Esophagus mucosa (tissue), 1 donor: ENCODE results near the gene HESX1. TPM values are rescaled to one million over a fixed set of nuclear protein-coding genes. Genes with fewer than 3 reads are reported as not detected.

ENCODE experiments used
- ATAC-seq: fragments of 200-7000 bp; cut with Tn5 transposase; one replicate; pipeline ENCODE4 v1.9.1; 2020
- total RNA-seq: library from RNA; stranded (reverse); gene quantifications from one replicate; pipeline ENCODE4 v1.2.4, GENCODE V29; 2023
- donor health status: DM: yes; HTN: yes; CAD: no.

Gene HESX1
- total RNA-seq, 1 donor from 2014 or later: 0.80 TPM

GRCh38 chr3:57166660-57167059 is 33.1 kb downstream of the HESX1 start:
- ATAC-seq: no peak

GRCh38 chr3:57165641-57166040 is 34.1 kb downstream of the HESX1 start:
- no peak for ATAC-seq

- ATAC-seq: peak; percentile 84
Measured at GRCh38 chr3:57164657-57165573, 34.9 kb downstream of the HESX1 start, which contains the start of gene IL17RD. IL17RD (minus strand) TSS chr3:57165353; CDS start chr3:57165286, 67 bp downstream.

DNA sequence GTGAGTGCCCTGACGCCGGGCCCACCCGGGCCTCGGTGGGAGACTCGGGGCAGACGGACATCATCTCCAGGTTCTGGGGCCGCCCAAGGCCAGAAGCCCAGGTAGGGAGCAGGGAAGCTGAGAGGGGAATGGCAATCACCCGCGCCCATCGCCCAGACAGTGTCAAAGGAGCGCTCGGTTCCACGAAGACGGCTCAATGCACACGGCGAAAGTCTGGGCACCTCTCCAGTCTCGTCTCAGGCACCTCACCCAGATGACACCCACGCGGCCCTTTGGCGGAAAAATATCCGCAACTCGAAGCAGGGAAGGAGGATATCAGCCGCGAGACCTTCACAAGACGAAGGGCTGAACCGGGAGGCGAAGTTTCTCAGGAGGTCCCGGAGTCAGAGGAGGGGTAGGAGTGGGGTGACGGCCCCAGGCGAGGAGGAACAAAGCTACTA is 35.5 kb downstream of the HESX1 start:
- ATAC-seq: peak; percentile 58

- no peak for ATAC-seq
Measured at GRCh38 chr3:57163751-57164150, 36.0 kb downstream of the HESX1 start.

- no peak for ATAC-seq
Measured at GRCh38 chr3:57161915-57162314, 37.9 kb downstream of the HESX1 start.

GRCh38 chr3:57160765-57161538 is 38.8 kb downstream of the HESX1 start:
- no peak for ATAC-seq

DNA sequence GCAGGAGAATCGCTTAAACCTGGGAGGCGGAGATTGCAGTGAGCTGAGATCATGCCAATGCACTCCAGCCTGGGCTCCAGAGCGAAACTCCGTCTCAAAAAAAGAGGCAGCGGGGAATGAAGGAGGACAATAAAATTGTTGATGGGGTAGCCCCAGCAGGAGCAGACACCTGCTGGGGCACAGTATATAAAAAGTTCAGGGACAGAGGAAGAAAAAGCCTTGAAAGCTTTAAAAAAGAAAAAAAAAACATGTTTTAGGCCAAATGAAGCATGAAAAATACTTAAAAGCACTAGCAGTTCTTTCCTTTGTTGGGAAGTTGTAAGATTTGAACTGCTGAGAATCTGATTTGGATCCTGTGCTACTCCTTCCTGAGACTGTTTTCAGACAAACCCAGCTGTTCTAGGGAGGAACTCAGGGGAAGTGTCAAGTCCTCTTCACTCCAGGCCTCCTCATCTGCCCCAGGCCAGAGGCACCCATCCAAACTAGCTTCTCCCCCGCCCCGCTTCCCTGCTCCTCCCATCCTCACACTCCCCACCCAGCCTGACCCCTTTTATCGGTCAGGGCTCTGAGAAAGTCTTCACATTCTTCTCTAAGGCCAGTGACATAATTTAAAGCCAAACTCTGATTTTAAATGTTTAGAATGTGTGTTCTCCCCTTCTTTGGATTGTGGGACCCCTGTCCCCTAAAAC is 39.6 kb downstream of the HESX1 start:
- ATAC-seq: no peak

DNA sequence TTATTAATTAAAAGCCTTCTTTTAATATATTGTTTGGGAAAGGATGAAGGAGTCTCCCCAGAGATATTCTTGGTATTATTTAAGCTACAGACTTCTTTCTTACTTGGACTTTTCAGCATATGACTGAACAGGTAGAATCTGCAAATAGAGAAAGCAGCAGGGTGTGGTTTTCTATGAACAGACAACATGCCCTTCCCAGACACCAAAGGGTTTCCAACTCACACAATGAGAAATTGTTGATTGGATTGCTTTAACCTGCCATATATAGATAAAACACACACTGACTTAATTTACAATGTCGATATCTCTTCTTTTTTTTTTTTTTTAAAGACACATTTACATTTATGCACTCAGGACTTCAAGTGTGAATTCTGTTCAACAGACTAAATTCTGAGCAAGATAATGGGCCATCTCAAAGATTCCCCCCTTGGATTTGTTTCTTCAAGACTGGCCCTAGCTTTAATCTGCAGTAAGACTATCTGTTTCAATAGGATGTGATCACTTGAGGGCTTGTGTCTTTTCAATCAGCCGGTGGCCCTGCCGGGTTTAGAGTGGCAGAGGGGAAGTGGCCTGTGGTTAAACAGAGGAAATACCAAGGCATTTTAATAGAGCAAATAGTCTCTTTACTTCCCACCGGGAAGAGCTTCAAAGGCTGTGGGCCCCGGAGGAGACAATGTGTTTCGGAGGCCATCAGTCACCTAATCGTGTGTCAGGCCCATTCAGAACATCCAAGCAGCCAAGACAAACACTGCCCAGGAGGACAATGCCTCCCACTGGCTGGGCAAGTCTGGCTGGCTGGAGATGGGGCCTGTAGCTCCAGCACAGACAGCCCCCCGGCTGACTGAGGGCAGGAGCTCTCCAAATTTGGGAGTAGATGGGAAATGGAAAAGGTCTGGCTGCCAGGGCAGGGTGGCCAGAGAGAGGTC is 40.7 kb downstream of the HESX1 start:
- no peak for ATAC-seq

DNA sequence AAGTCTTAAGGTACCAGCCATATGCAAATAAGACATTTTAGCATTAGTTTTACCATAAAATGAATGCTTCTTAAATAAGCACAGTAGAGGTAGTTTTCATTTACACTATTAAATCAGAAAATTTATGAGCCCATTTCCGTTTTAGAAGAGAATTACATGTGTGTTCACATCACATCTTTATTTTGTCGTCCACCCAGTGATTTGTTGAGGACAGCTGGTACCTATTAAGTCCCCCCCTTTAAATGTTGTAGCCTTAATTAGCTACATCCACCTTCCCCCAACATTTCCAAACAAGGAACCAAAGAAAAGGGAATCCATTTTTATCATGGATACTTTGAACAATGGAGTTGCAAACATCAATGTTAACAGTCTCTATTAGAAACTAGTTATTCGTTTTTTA is 41.5 kb downstream of the HESX1 start:
- ATAC-seq: no peak

GRCh38 chr3:57157545-57157944 is 42.2 kb downstream of the HESX1 start:
- ATAC-seq: no peak

GRCh38 chr3:57155310-57155643 is 44.5 kb downstream of the HESX1 start:
- no peak for ATAC-seq

DNA sequence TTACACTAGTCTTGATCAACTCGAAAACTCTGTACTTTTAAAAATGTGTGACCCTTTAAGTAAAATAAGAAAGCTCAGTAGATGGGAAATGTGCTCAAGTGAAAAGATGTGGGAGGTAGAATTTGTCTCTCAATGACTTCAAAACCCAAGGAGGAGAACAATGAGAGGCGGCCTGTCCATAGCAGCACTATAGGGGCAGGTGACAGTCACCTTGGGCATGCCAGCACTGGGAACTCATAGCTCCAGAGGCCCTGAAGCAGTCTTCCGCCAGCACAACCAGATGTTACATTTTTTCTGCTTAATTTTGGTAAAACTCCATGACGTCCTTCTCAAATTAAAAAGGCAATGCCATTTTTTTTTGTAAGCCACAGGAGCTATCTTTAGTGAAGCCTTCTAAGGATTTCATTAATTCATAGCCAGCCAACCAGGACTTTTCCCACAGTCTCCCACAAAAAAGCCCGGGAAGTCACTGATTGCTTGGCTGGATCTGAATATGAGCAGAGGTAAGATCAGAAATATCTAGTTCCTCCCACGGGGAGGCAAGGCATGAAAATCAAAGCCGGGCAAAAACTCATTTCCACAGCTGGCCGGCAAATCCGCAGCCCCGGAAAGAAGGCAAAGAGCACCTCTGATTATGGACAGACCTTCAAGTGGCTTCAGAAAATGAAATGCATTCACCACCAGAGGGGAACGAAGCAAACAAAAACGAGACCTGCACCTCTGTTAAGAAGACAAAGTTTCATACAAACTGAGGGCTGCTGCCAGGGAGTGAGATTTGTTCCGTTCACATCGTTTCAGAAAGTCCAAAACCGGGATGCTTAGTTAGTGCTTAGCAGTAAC is 45.1 kb downstream of the HESX1 start:
- ATAC-seq: no peak

- ATAC-seq: no peak
Measured at GRCh38 chr3:57152151-57153143, 47.3 kb downstream of the HESX1 start.

DNA sequence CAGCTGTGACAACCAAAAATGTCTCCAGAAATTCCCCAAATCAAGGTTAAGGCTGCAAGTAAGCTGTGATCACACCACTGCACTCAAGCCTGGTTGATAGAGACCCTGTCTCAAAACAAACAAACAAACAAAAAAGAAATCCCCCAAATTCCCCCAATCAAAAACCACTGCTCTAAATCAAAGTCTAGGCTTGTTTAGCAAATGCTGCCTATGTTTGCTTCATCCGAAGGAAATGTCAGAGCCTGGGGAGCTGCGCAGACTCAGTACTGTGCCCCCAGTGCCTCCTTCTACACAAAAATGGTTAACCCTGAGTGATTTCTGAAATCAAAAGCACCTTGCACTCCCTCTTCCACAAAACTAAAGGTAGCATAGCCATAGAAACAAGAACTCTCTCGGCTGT is 48.0 kb downstream of the HESX1 start:
- ATAC-seq: no peak

GRCh38 chr3:57151021-57151449 is 48.7 kb downstream of the HESX1 start:
- no peak for ATAC-seq

- ATAC-seq: peak; percentile 35
Measured at GRCh38 chr3:57150113-57150581, 49.6 kb downstream of the HESX1 start.
